ENCODE results near the gene STEAP3. TPM values are rescaled to one million over a fixed set of nuclear protein-coding genes. Genes with fewer than 3 reads are reported as not detected.

The STEAP3 gene
- total RNA-seq, 1 donor from 2014 or later = 11.8 TPM

DNA sequence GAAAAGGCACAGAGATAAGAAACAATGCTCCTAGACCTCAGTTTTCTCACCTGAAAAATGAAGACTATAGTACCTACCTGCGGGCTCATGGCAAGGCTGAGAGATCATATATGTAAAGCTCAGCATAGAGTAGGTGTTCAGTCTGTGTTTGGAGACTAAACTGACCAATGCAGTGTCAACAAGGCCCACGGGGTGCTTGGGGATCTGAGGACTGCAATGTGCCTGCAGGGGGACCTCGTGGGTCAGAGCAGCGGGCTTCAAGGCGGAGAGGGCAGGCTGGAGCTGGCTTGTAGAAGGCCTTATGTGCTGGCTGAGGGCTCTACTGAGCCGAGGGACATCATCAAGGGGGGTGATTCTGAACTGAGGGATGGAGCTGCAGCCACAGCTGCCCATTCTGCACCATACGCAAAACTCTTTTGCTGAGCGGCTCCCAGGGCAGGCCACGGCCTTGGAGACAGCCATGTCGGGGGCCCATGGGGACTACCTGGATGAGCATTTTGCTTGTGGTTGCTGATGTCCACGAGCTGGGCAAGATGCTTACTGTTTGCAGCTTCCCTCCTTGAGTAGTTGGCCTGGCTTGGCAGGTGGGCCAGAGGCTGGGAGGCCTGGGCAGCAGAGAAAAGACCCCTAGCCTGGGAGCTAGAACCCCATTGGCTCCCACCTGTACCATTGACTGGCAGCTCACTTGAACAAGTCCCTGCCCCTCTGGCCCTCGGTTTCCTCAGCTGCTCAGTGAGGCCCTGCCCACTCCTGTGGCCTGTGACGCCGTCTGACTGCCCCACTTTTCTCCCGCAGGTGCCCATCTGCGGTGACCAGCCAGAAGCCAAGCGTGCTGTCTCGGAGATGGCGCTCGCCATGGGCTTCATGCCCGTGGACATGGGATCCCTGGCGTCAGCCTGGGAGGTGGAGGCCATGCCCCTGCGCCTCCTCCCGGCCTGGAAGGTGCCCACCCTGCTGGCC is 23.5 kb downstream of the STEAP3 start:
- Histone ChIP-seq H3K27me3 (ENCODE audit: control insufficient read depth, insufficient read depth, low read length) (no peaks in the 10 kb centered on the region), H3K36me3 (ENCODE audit: control insufficient read depth, insufficient read depth, low read length) (peaks cover 14% of the 10 kb centered on the region), H3K4me3 (ENCODE audit: low read depth, low read length) (no peak overlapping the region)
- DNase-seq (ENCODE audit: low read depth) (no peak), FAIRE-seq (peak; percentile 64)
- TF ChIP-seq, protein P1, sequence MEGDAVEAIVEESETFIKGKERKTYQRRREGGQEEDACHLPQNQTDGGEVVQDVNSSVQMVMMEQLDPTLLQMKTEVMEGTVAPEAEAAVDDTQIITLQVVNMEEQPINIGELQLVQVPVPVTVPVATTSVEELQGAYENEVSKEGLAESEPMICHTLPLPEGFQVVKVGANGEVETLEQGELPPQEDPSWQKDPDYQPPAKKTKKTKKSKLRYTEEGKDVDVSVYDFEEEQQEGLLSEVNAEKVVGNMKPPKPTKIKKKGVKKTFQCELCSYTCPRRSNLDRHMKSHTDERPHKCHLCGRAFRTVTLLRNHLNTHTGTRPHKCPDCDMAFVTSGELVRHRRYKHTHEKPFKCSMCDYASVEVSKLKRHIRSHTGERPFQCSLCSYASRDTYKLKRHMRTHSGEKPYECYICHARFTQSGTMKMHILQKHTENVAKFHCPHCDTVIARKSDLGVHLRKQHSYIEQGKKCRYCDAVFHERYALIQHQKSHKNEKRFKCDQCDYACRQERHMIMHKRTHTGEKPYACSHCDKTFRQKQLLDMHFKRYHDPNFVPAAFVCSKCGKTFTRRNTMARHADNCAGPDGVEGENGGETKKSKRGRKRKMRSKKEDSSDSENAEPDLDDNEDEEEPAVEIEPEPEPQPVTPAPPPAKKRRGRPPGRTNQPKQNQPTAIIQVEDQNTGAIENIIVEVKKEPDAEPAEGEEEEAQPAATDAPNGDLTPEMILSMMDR (IDR thresholded peaks at IDR 0.05; ENCODE audit: insufficient read depth, low read length, severe bottlenecking) = no peak

DNA sequence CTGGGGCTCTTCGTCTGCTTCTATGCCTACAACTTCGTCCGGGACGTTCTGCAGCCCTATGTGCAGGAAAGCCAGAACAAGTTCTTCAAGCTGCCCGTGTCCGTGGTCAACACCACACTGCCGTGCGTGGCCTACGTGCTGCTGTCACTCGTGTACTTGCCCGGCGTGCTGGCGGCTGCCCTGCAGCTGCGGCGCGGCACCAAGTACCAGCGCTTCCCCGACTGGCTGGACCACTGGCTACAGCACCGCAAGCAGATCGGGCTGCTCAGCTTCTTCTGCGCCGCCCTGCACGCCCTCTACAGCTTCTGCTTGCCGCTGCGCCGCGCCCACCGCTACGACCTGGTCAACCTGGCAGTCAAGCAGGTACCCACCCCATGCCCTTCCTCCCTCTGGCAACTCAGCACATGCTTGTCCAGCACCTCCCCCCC is 24.2 kb downstream of the STEAP3 start:
- no peak overlapping the region for H3K4me3 ChIP-seq (ENCODE audit: low read depth, low read length)
- TF ChIP-seq, protein P1 (IDR thresholded peaks at IDR 0.05; ENCODE audit: insufficient read depth, low read length, severe bottlenecking) = no peak
- H3K27me3 ChIP-seq (ENCODE audit: control insufficient read depth, insufficient read depth, low read length) = no peaks in the 10 kb centered on the region
- H3K36me3 ChIP-seq (ENCODE audit: control insufficient read depth, insufficient read depth, low read length) = peaks cover 14% of the 10 kb centered on the region
- FAIRE-seq = no peak
- no peak for DNase-seq (ENCODE audit: low read depth)

DNA sequence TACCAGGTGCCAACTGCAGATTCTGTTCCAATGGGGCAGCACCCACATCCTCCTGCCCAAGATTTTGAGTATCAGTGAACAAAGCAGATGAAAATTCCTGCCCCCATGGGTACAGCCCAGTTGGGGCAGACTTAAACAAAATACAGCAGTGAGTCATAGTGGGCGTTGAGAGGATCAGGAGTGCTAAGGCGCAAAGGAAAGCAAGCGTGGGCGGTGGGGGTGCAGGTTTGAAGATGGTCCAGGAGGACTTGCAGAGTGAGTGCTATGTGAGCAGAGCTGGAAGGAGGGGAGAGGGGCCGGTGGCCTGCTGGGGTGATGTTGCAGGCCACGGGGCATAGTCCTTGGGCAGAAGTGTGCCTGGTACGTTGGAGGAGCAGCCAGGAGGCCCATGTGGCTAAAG is 24.7 kb downstream of the STEAP3 start:
- TF ChIP-seq, protein P1 (IDR thresholded peaks at IDR 0.05; ENCODE audit: insufficient read depth, low read length, severe bottlenecking) = no peak
- FAIRE-seq (no peak), DNase-seq (ENCODE audit: low read depth) (peak; percentile 86)
- Histone ChIP-seq H3K4me3 (ENCODE audit: low read depth, low read length) (no peak overlapping the region), H3K27me3 (ENCODE audit: control insufficient read depth, insufficient read depth, low read length) (no peaks in the 10 kb centered on the region), H3K36me3 (ENCODE audit: control insufficient read depth, insufficient read depth, low read length) (peaks cover 14% of the 10 kb centered on the region)

DNA sequence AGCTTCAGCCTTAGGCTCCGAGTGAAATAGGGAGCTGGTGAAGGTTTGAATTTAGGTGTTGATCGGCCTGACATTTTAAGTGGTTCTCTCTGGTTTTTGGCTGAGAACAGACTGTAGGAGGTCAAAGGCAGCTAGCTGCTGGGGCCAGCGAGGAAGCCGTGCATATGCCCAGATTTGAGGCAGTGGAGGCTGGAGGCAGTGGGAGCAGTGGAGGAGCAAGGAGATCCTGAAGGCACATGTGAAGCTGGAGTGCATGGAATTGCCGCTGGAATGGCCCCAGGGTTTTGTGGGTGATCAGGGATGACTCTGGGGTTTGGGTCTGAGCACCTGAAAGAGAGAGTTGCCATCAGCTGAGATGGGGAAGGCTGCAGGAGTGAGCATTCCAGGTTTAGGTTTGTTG is 25.1 kb downstream of the STEAP3 start:
- Histone ChIP-seq H3K36me3 (ENCODE audit: control insufficient read depth, insufficient read depth, low read length) (peaks cover 14% of the 10 kb centered on the region), H3K27me3 (ENCODE audit: control insufficient read depth, insufficient read depth, low read length) (no peaks in the 10 kb centered on the region), H3K4me3 (ENCODE audit: low read depth, low read length) (no peak overlapping the region)
- DNase-seq (ENCODE audit: low read depth) = no peak
- TF ChIP-seq, protein P1 (IDR thresholded peaks at IDR 0.05; ENCODE audit: insufficient read depth, low read length, severe bottlenecking) = no peak
- no peak for FAIRE-seq

DNA sequence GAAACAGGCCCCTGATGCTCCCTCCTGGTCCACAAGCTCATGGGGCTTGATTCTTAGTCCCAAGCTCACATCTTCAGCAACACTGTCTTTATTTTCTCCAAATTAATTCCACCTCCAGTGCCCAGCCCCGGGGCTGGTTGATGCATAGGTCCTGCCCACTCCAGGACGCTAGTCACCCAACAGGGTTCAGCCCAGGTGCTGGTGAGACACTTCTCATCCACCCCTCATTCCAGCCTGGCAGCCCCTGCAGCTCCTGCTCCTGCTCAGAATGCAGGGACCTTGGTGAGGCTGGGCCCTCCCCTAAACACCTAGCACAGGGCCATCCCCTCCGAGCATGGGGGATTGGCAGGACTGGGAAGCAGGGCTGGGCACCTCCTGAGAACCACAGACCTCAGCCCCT is 25.7 kb downstream of the STEAP3 start:
- no peaks in the 10 kb centered on the region for H3K27me3 ChIP-seq (ENCODE audit: control insufficient read depth, insufficient read depth, low read length)
- H3K4me3 ChIP-seq (ENCODE audit: low read depth, low read length) = no peak overlapping the region
- TF ChIP-seq, protein P1 (IDR thresholded peaks at IDR 0.05; ENCODE audit: insufficient read depth, low read length, severe bottlenecking) = no peak
- FAIRE-seq (no peak), DNase-seq (ENCODE audit: low read depth) (no peak)
- peaks cover 14% of the 10 kb centered on the region for H3K36me3 ChIP-seq (ENCODE audit: control insufficient read depth, insufficient read depth, low read length)

Data from bronchial epithelial cell (primary cell).